NT2/D1 (cell line): ENCODE measurements around the gene DAPP1.

ENCODE experiments used
- DNase-seq: peaks from one replicate; pipeline ENCODE4 v3.0.0-alpha.2; 2011; ENCODE audit warnings: low read depth, low spot score
- H3K27me3 ChIP-seq: 2 replicates; pipeline ENCODE4 v1.6.0; 2011; ENCODE audit warnings: mild to moderate bottlenecking; ENCODE audit not compliant: insufficient read length, insufficient read depth
- H3K36me3 ChIP-seq: 2 replicates; pipeline ENCODE4 v1.6.1; 2011; ENCODE audit warnings: mild to moderate bottlenecking, low read length, mixed read lengths; ENCODE audit not compliant: insufficient read depth, insufficient read length
- H3K4me1 ChIP-seq: 2 replicates; pipeline ENCODE4 v1.5.1; 2011; ENCODE audit not compliant: insufficient read depth, insufficient read length
- H3K4me3 ChIP-seq: 2 replicates; pipeline ENCODE4 v1.5.1; 2011; ENCODE audit warnings: low read depth; ENCODE audit not compliant: insufficient read length
- H3K9ac ChIP-seq: 2 replicates; pipeline ENCODE4 v1.6.0; 2011; ENCODE audit warnings: low read depth; ENCODE audit not compliant: insufficient read length
- H3K9me3 ChIP-seq: 2 replicates; pipeline ENCODE4 v1.5.1; 2011; ENCODE audit warnings: mild to moderate bottlenecking, low read length; ENCODE audit not compliant: insufficient read depth
- SUZ12 ChIP-seq: IDR thresholded peaks from 2 replicates; pipeline ENCODE4 v1.6.1; 2011; ENCODE audit not compliant: insufficient read length, insufficient read depth; ENCODE audit errors: extremely low read depth
- YY1 ChIP-seq: IDR thresholded peaks from 2 replicates; pipeline ENCODE4 v1.6.1; 2011; ENCODE audit not compliant: insufficient read length, insufficient read depth
- ZNF274 ChIP-seq: IDR thresholded peaks from 2 replicates; pipeline ENCODE4 v1.6.1; 2011; ENCODE audit warnings: mild to moderate bottlenecking, low read depth, low read length

The DAPP1 gene

GRCh38 chr4:99845179-99845578 is 28.6 kb downstream of the DAPP1 start:
- Histone ChIP-seq H3K9ac (no peak overlapping the region), H3K36me3 (no peaks in the 10 kb centered on the region), H3K27me3 (no peaks in the 10 kb centered on the region), H3K9me3 (no peaks in the 10 kb centered on the region), H3K4me3 (no peak overlapping the region), H3K4me1 (no peaks in the 10 kb centered on the region)
- TF ChIP-seq YY1 (no peak), SUZ12 (no peak)
- DNase-seq = no peak

DNA sequence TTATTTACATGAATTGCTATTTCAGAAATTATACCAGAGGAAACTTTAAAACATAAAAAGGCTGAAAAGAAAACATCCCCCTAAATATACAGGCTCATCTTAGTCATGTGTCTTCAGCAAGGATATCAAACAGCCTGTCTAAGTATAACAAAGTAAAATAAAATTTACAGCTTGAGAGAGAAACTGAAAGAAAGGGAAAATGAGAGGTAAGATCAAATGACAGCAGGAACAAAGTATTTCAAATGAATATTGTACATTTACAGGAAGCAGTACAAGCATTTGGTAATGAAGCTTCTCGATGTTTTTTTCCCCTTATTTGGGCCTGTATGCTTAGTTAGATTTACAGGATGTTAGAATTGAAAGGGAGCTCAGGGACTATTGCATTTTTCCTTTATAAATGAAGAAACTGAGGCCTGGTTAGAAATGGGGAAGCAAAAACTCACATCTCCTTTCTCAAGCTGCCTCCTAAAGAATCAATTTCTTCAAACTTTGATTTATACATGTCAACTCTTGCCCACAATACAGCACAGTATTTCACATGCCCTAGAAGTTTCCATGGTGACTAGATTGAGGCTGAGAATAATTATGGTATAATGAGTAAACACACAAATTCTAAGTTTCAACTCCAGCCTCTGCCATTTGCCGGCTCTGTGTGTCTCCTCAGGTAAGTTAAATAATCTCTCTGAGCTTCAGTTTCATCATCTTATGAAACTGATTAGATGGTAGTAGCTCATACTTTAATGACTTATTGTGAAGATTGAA is 29.3 kb downstream of the DAPP1 start:
- Histone ChIP-seq H3K4me3 (no peak overlapping the region), H3K27me3 (no peaks in the 10 kb centered on the region), H3K9ac (no peak overlapping the region), H3K9me3 (no peaks in the 10 kb centered on the region), H3K4me1 (no peaks in the 10 kb centered on the region), H3K36me3 (no peaks in the 10 kb centered on the region)
- no peak for DNase-seq
- no peak for TF ChIP-seq YY1
- no peak for TF ChIP-seq SUZ12
- no peak for TF ChIP-seq ZNF274

- H3K9ac ChIP-seq = no peak overlapping the region
- TF ChIP-seq YY1 (no peak), SUZ12 (no peak), ZNF274 (no peak)
- H3K36me3 ChIP-seq = no peaks in the 10 kb centered on the region
- no peaks in the 10 kb centered on the region for H3K9me3 ChIP-seq
- H3K4me3 ChIP-seq = no peak overlapping the region
- DNase-seq = no peak
- H3K4me1 ChIP-seq = no peaks in the 10 kb centered on the region
- H3K27me3 ChIP-seq = no peaks in the 10 kb centered on the region
Measured at GRCh38 chr4:99846891-99847290, 30.3 kb downstream of the DAPP1 start.

- Histone ChIP-seq H3K9me3 (no peaks in the 10 kb centered on the region), H3K4me3 (no peak overlapping the region), H3K36me3 (no peaks in the 10 kb centered on the region), H3K4me1 (no peaks in the 10 kb centered on the region), H3K9ac (no peak overlapping the region), H3K27me3 (no peaks in the 10 kb centered on the region)
- no peak for DNase-seq
- TF ChIP-seq SUZ12 = no peak
Measured at GRCh38 chr4:99847362-99847976, 30.8 kb downstream of the DAPP1 start.

DNA sequence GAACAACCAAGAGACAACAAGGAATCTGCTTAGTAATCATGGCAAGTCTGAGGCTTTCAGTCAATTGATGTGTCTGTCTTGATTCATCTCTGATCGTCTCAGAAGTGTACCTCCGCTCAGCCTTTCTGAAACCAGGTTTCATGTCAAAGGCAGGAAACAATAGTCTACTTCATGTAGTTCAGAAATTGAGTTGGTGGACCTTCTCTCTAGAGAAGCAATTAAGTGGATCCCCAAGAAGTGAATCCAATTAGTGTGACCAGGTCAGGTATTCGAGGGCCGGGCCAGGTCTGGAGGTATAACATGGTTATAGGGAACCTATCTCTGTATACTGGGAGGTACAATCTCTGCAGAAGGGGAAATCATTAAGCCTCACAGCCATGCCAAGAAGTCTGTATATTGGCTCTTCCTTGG is 32.0 kb downstream of the DAPP1 start:
- TF ChIP-seq ZNF274 = no peak
- TF ChIP-seq SUZ12 = no peak
- TF ChIP-seq YY1 = no peak
- Histone ChIP-seq H3K36me3 (no peaks in the 10 kb centered on the region), H3K9ac (no peak overlapping the region), H3K4me1 (no peaks in the 10 kb centered on the region), H3K27me3 (no peaks in the 10 kb centered on the region), H3K4me3 (no peak overlapping the region), H3K9me3 (no peaks in the 10 kb centered on the region)
- no peak for DNase-seq

DNA sequence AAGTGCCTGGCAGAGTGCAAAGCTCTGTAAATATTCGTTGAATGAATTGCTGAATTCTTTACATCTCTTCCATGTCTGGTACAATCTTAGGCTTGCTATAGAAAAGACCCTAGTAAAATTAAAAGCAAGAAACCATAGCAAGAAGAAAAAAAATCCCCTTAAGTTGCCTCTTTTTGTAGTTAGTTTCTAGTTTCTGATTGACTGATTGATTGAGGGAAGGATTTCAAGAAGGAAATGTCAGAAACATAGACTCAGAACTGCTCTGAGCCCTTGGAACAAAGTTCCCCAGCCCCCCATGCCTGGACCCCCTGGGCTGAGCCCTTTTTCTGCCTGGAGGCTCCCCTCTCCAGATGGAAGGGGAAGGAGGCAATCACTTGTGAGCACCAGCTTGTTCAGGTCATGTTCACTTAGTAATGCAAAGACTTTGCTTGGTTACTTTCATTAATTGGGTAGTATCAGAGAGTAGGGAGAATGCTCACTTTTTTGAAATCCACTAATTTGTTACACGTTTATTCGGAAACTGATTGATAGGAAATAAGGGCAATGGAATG is 35.6 kb downstream of the DAPP1 start:
- DNase-seq = no peak
- Histone ChIP-seq H3K36me3 (no peaks in the 10 kb centered on the region), H3K9ac (no peak overlapping the region), H3K4me3 (no peak overlapping the region), H3K4me1 (no peaks in the 10 kb centered on the region), H3K9me3 (no peaks in the 10 kb centered on the region), H3K27me3 (no peaks in the 10 kb centered on the region)
- TF ChIP-seq ZNF274 (no peak), SUZ12 (no peak), YY1 (no peak)

- H3K9ac ChIP-seq = no peak overlapping the region
- no peaks in the 10 kb centered on the region for H3K4me1 ChIP-seq
- no peak overlapping the region for H3K4me3 ChIP-seq
Measured at GRCh38 chr4:99853190-99853589, 36.6 kb downstream of the DAPP1 start.

DNA sequence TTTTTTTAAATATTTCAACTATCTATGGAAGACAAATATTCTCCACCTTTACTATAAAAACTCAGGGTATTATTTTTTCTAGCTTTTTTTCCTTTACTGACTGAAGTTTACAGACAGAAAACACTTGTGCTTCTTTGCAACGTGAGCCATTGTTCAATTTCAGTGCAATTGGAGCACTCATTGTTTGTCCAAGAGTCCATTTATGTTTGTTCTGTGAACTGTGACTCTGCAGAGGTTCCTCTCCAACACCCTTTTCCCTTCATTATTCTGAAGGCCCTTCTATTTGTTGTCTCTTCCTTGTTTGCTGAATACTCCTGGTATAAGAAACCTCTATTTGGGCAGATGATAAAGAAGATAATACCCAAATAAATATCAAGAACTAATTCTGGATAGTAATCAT is 37.4 kb downstream of the DAPP1 start:
- H3K27me3 ChIP-seq = no peaks in the 10 kb centered on the region
- no peak for TF ChIP-seq YY1
- no peak for TF ChIP-seq ZNF274
- no peak for TF ChIP-seq SUZ12
- no peak overlapping the region for H3K9ac ChIP-seq
- H3K4me1 ChIP-seq = no peaks in the 10 kb centered on the region
- H3K36me3 ChIP-seq = no peaks in the 10 kb centered on the region
- DNase-seq = no peak
- H3K9me3 ChIP-seq = no peaks in the 10 kb centered on the region
- H3K4me3 ChIP-seq = no peak overlapping the region

More at GRCh38 chr4:99853190-99853589, 36.6 kb downstream of the DAPP1 start:
- no peaks in the 10 kb centered on the region for H3K9me3 ChIP-seq
- TF ChIP-seq ZNF274 (no peak), YY1 (no peak), SUZ12 (no peak)
- H3K27me3 ChIP-seq = no peaks in the 10 kb centered on the region
- no peaks in the 10 kb centered on the region for H3K36me3 ChIP-seq
- no peak for DNase-seq
